ENCODE measurements around the gene SFXN4. TPM values are rescaled to one million over a fixed set of nuclear protein-coding genes. Genes with fewer than 3 reads are reported as not detected.

The SFXN4 gene
- total and polyA plus RNA-seq, 9 of the 15 experiments (the other 6 are each of a cell fraction or from before 2014, with no cell fraction given), result 40.1 to 97.8 (median 54.5) TPM

DNA sequence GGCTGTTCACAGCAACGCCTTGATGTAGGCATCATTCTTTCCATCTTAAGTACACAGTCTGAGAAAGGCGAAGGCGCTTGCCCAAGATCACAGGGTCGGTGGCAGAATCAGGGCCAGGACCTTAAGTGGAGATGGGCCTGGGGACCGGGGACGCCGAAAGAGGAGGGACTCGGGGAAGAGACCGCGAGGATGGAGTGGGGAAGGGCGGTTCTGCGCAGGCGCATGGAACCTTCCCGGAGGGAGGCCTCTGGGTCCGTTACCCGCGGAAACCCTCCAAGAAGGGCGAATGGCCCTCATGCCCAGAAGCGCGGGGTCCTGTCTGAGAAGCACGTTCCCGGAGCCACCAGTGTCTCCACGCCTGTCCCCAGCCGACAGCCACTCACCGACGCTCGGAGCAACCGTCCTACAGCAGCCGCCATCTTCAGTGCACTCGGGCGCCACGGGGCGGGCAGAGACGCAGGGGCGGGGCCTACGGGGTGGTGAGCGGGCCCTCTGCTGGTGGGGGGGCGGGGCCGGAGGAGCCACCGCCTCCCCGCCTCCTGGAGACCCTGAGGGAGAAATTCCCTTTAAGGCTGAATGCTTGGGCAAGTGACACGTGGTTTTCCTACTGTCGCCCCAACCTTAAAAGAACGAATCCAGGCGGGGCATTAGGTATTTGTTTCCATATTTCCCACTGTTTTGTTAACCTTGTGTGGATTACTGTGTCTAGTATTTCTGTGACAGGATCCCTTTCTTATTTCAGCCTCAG is 13.0 kb upstream of the SFXN4 start, which contains the start of gene PRDX3 (continued):
- TF ChIP-seq, protein P1, sequence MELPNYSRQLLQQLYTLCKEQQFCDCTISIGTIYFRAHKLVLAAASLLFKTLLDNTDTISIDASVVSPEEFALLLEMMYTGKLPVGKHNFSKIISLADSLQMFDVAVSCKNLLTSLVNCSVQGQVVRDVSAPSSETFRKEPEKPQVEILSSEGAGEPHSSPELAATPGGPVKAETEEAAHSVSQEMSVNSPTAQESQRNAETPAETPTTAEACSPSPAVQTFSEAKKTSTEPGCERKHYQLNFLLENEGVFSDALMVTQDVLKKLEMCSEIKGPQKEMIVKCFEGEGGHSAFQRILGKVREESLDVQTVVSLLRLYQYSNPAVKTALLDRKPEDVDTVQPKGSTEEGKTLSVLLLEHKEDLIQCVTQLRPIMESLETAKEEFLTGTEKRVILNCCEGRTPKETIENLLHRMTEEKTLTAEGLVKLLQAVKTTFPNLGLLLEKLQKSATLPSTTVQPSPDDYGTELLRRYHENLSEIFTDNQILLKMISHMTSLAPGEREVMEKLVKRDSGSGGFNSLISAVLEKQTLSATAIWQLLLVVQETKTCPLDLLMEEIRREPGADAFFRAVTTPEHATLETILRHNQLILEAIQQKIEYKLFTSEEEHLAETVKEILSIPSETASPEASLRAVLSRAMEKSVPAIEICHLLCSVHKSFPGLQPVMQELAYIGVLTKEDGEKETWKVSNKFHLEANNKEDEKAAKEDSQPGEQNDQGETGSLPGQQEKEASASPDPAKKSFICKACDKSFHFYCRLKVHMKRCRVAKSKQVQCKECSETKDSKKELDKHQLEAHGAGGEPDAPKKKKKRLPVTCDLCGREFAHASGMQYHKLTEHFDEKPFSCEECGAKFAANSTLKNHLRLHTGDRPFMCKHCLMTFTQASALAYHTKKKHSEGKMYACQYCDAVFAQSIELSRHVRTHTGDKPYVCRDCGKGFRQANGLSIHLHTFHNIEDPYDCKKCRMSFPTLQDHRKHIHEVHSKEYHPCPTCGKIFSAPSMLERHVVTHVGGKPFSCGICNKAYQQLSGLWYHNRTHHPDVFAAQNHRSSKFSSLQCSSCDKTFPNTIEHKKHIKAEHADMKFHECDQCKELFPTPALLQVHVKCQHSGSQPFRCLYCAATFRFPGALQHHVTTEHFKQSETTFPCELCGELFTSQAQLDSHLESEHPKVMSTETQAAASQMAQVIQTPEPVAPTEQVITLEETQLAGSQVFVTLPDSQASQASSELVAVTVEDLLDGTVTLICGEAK (IDR thresholded peaks at IDR 0.05), result peak; percentile 70
- TF ChIP-seq, protein P1 (CRISPR knock-in tag; IDR thresholded peaks at IDR 0.05), result no peak
- no peak for TF ChIP-seq ZNF75A (CRISPR knock-in tag; IDR thresholded peaks at IDR 0.05)
- no peak for TF ChIP-seq PRMT5 (CRISPR knock-in tag; IDR thresholded peaks at IDR 0.05)
- no peak for TF ChIP-seq TAF15 (IDR thresholded peaks at IDR 0.05; ENCODE audit: low read depth, low read length)
- no peak for TF ChIP-seq CCNT2 (IDR thresholded peaks at IDR 0.05; ENCODE audit: borderline replicate concordance, extremely low read depth, insufficient read length, low read depth, low read length)
- TF ChIP-seq ETV5 (CRISPR knock-in tag; IDR thresholded peaks at IDR 0.05; ENCODE audit: low read depth), result no peak
- TF ChIP-seq ZNF766 (CRISPR knock-in tag; conservative IDR thresholded peaks at IDR 0.05), result no peak
- TF ChIP-seq BRD4 (IDR thresholded peaks at IDR 0.05), result no peak
- TF ChIP-seq FOXK2 (conservative IDR thresholded peaks at IDR 0.05 in 1 of 2, IDR thresholded peaks at IDR 0.05 in 1 of 2; ENCODE audit: low read depth in 2 of 2), result no peak
- no peak for TF ChIP-seq PRPF4 (IDR thresholded peaks at IDR 0.05; ENCODE audit: insufficient read depth, low read depth, low read length, poor library complexity, severe bottlenecking)
- peak; percentile 56 for TF ChIP-seq MEIS2 (IDR thresholded peaks at IDR 0.05; ENCODE audit: partially characterized antibody)
- 0 out of 2 replicates have a peak, but pooled peaks have one; percentile 20 for TF ChIP-seq ZKSCAN1 (IDR thresholded peaks at IDR 0.05; ENCODE audit: low read depth, low read length)
- no peak for TF ChIP-seq CHD4 (IDR thresholded peaks at IDR 0.05; ENCODE audit: insufficient read depth, insufficient replicate concordance, low read depth, low read length, poor library complexity, severe bottlenecking)
- TF ChIP-seq TAF9B (IDR thresholded peaks at IDR 0.05; ENCODE audit: partially characterized antibody), result peak; percentile 87
- no peak for TF ChIP-seq STAT5B (CRISPR knock-in tag; IDR thresholded peaks at IDR 0.05)
- no peak for TF ChIP-seq ZNF212 (CRISPR knock-in tag; IDR thresholded peaks at IDR 0.05)
- TF ChIP-seq POLR2G (IDR thresholded peaks at IDR 0.05; ENCODE audit: low read depth, low read length), result peak; percentile 93
- TF ChIP-seq FOXJ2 (tag; IDR thresholded peaks at IDR 0.05), result no peak
